ENCODE results near the gene TRIO.

DNA sequence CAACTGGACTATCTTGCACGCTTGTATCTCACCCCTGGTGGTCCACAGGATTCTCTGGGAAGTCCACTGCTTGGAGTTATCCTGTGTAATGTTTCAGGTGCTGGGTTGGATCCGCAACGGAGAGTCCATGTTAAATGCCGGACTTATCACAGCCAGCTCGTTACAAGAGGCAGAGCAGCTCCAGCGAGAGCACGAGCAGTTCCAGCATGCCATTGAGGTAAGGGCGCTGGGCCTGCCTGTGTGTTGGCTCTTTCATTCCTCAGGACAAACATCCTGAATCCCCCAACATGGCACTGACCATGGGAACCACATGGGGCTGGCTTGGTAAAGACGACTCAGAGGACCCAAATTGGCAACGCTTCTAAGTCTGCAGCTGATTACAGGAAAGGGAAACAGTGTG, 223.6 kb downstream of the TRIO start:
- TF ChIP-seq, protein P1, sequence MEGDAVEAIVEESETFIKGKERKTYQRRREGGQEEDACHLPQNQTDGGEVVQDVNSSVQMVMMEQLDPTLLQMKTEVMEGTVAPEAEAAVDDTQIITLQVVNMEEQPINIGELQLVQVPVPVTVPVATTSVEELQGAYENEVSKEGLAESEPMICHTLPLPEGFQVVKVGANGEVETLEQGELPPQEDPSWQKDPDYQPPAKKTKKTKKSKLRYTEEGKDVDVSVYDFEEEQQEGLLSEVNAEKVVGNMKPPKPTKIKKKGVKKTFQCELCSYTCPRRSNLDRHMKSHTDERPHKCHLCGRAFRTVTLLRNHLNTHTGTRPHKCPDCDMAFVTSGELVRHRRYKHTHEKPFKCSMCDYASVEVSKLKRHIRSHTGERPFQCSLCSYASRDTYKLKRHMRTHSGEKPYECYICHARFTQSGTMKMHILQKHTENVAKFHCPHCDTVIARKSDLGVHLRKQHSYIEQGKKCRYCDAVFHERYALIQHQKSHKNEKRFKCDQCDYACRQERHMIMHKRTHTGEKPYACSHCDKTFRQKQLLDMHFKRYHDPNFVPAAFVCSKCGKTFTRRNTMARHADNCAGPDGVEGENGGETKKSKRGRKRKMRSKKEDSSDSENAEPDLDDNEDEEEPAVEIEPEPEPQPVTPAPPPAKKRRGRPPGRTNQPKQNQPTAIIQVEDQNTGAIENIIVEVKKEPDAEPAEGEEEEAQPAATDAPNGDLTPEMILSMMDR (conservative IDR thresholded peaks at IDR 0.05; ENCODE audit: low read depth, low read length): no peak
- no peak for TF ChIP-seq EZH2 (IDR thresholded peaks at IDR 0.05; ENCODE audit: borderline replicate concordance, low read depth, low read length, poor library complexity, severe bottlenecking)

Data from A673 (cell line).